ENCODE data around the gene SLC15A4.
"Not testable (repeated sequence)": the region's sequence is repeated elsewhere in the genome, so short reads cannot be mapped to it uniquely, and the experiment has no call there.

SLC15A4 gene

DNA sequence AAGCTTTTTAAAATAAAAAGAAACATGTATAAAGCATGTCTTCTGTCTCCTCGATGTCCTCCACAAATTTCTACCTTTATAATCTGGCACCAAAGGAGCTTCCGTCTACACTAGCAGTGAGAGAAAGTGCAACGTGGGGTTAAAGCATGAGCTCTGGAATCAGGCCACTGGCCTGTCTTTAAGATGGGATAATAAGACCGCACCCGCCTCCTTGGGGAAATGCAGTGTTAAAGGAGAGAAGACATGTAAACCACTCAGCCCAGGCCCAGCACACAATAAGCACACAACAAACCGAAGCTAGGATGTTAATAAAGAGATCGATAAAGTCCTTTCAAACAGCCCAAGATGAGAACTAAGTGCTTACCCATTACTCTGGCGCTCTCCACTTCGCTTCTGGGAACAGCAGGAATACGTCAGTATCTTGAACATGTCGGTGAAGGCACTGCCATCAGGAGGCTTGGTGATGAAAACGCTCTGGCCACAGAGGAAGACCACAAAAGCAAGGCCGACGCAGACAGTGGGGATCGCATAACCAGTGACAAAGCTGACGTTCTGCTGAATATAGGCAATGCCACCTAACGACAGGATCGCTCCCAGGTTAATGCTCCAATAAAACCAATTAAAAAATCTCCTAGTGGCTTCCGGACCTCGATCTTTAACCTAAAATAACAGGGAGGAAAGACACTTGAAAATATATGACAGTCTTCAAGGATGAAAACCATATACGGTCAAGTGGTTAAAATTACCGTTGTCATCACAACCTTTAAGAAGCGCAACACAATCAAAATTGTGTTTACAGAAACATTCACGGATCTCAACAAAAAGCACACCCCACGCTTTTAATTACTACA lies 9.1 kb downstream of the SLC15A4 start:
- no peak for DNase-seq (ENCODE audit: low read depth in 2 of 2)

- DNase-seq (ENCODE audit: low read depth in 2 of 2), result no peak
Observed at GRCh38 chr12:128813883-128814282, 9.9 kb downstream of the SLC15A4 start.

DNA sequence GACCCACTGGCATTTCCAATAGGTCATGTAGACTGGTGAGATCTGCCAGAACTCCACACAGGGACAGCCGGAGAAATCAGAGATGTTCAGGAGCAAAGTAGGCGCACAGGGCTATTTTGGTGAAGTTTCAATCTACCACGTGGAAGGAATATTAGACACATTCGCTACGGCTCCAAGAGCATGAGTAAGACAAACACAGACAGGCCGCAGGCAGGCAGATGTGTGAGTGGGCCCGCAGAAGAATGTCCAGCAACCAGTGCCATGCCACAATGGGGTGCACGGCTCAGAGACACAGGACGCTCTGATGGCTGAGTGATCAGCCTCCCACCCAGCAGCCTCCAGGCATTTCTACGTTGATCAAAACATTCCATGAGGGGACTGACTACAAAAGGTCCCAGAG lies 10.4 kb downstream of the SLC15A4 start:
- DNase-seq (ENCODE audit: low read depth in 2 of 2), result no peak

DNA sequence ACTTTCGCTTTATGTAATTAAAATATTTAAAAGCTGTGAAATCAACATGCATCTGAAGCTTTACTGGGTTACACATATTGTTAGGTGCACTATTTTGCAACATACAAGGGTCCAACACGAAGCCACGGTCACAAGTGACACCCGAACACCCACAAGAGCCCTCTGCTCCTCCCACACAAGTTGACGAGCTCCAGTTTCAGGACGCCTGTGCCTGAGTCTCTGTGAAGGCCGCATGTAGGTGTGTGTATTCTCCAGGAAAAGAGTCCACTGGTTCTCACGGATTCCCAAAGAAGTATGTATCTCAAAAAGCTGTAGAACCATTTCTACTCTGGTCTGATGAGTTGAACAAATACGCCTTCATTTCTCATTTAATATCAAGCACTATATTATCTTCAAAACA lies 12.0 kb downstream of the SLC15A4 start:
- DNase-seq (ENCODE audit: low read depth in 2 of 2), result no peak

DNA sequence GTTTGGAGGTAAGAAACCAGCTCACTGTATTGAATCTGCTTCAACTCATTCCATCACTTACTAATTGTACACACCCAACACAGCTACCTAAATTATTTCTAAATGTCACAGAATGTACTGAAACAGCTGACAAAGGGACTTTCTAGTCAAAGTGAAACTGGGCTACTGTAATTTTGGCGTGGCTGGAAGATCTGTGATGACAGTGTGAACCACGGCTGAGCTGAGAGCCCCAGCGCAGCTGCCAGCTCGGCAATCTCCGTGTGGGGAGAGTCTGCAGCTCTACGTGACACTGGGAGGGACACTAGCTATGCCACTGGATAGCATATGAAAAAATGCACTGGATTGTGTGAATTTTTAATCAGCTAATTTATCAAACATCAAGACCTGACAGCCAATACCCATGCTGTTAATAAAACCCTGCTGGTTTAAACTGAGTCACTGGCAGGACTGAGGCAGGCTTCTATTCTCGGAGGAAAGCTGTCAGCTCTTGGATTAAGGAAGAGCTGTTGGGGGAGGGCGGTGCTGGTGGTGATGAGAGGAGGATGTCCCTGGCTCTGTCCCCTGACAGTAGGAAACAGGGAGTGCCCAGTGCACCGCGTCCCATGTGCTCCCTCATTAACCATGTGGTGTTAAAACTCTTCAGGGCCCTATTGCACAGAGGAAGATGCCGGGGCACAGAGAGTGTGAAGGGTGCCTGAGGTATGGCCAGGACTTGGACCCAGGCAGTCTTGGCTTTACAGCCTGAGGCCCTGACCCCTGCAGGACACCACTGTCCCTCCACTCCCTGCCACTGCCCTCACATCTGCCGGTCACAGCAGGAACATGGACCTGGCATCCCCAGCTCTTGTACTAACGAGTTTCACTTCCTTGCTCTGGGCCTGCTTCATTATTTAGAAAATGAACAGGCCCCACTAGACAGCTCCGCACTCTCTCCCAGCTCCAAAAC lies 13.3 kb downstream of the SLC15A4 start:
- no peak for DNase-seq (ENCODE audit: low read depth in 2 of 2)

GRCh38 chr12:128808651-128809050 lies 15.1 kb downstream of the SLC15A4 start:
- DNase-seq (ENCODE audit: low read depth in 2 of 2), result no peak

DNA sequence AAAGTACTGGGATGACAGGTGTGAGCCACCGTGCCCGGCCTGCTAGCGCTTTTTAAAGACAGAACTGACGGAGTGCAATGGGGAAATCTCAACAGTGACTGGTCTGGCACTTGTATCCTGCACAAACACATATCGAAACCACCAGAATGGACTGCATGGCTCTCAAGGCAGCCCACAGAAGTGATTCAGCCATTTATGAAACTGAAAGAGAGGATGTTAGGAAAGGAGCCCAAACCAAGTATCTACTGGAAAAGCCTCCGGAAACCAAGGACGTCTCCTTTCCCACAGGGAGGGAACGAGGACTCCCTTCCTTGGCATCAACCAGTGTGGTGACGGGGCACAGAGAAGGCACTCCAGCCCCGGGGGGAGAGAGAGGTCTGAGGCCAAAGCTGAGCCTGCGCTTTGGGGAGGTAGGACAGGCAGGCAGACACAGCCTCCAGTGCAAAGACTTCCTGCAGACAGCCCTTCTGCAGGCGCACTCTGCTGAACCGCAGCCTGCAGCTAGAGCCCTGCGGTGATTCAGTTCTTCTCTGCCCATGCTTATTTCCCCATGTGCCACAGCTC lies 16.5 kb downstream of the SLC15A4 start:
- DNase-seq (ENCODE audit: low read depth in 2 of 2), result no peak

DNA sequence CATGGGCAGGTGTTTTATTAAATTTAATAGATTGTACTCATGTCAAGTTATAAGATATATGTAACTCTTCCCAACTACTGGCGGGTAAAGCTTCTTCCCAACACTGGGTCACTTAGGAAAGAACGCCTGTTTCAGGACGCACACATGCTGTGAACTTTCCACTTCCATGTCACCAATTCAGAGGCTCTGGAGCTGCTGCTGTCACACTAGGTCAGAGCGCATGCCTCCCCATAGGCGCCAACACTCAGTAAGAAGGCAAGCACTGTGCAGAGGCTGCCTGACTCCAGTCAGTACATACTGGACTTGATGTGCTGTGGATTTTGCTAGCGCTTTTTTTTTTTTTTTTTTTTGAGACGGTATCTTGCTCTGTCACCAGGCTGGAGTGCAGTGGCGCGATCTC lies 17.2 kb downstream of the SLC15A4 start:
- DNase-seq (ENCODE audit: low read depth in 2 of 2), result no peak

DNA sequence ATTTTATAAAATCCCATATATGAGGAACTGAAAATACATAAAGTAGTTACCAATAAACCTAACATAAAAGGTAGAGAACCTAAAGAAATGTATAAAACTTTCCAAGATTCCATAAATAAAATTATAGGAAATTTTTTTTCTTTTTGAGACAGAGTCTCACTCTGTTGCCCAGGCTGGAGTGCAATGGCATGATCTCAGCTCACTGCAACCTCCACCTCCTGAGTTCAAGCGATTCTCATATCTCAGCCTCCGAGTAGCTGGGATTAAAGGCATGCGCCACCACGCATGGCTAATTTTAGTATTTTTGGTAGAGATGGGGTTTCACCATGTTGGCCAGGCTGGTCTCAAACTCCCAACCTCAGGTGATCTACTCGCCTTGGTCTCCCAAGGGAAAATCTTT lies 18.4 kb downstream of the SLC15A4 start:
- not testable (repeated sequence) for DNase-seq (ENCODE audit: low read depth in 2 of 2)

GRCh38 chr12:128804762-128805161 lies 19.0 kb downstream of the SLC15A4 start:
- DNase-seq (ENCODE audit: low read depth in 2 of 2), result no peak

GRCh38 chr12:128803788-128804187 lies 20.0 kb downstream of the SLC15A4 start:
- no peak for DNase-seq (ENCODE audit: low read depth in 2 of 2)

DNA sequence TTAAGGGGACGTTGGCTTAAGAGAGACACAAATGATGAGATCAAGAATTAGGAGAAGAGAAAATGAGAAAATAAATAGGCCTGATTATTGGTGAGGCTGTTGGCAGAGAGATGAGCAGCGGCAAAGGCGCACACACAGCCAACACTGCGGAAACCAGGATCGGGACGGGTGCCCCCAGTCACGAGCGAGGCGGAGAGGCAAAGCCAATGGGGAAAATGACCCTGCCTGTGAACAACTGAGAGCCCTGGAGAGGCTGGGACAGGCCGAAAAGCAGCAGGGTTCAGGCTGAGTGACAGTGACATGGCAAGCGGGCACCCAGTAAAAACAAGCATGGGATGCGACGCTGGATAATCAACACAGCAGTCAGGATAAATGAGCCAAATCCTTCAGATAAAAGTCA lies 21.0 kb downstream of the SLC15A4 start:
- DNase-seq (ENCODE audit: low read depth in 2 of 2), result no peak

GRCh38 chr12:128801879-128802391 lies 21.8 kb downstream of the SLC15A4 start:
- no peak for DNase-seq (ENCODE audit: low read depth in 2 of 2)

GRCh38 chr12:128800606-128801005 lies 23.2 kb downstream of the SLC15A4 start:
- DNase-seq (ENCODE audit: low read depth in 2 of 2), result no peak

- DNase-seq (ENCODE audit: low read depth in 2 of 2), result no peak
Observed at GRCh38 chr12:128798571-128799341, 25.0 kb downstream of the SLC15A4 start.

DNA sequence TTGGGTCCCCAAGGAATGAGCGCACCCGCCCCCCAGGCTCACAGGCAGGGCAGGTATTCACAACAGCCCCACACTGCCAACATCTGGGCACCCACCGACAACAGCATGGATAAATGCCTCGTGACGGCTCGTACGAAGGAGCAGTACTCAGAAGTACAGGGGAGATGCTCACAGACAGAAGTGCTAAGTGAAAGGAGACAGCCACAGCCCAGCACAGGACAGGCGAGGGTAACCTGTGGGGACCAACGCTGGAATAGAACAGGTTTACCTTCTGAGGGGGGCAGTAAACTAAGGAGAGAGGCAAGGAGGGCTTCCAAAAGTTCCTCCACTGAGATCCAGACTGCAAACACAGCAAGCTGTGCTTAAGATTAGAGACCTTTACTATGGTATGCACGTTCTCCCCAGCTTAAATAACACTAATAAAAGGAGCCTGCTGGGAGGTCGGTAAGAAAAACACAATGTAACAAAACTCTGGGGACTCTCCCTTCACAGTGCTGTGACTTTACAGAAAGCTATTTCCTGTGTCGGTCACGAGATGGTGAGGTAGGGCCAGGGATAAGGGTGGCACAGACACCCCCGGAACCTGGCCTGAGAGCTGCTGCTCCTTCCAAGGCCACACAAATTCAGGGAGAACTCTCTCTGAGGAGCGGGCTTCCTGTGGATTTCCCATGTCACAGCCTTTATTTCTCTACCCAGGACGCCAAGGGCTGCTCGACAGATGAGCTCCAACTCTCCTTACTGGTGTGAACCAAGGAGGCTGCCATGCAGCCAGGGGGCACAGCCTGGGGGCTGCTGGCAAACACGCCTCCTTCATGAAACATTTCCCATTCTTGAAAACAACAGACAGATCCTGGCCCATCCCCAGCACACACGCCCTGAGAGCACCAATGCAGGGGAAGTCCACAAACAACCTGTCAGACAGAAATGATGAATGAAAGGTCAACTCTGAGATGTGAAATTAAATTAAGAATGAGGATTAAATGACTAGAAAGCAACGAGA lies 26.3 kb downstream of the SLC15A4 start:
- no peak for DNase-seq (ENCODE audit: low read depth in 2 of 2)

DNA sequence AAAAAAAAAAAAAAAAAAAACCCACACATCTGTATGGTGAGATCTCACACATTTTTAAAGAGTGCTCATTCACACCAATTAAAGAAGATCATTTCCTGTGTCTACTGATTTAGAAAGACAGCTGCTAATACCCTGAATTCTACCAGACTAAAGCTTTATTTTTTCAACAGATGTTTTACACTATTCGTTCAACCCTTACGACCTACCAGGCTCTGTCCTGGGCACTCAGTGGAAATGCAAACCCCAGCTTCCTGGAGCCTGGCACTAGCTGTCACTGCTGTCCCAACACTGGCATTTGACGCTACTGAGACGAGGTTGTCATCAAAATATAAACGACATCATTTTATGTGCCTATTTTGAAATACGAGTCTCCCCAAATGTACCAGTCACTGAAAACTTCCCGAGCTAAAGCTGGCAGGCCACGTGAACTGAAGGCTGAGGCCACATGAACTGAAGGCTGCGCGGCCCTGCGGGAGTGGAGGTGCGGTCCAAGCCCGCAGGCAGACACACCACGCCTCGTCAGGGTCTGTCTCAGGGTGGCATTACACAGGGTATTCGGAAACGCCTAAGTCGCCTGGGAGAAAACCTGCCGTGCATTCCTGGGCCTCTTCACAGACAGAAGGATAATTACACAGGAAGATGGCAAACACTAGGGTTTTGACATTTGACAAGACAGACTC lies 27.2 kb downstream of the SLC15A4 start:
- DNase-seq (ENCODE audit: low read depth in 2 of 2), result no peak

- no peak for DNase-seq (ENCODE audit: low read depth in 2 of 2)
Observed at GRCh38 chr12:128795530-128796361, 28.0 kb downstream of the SLC15A4 start.
